ENCODE data around the gene SARM1.

Gene SARM1

GRCh38 chr17:28395426-28395825, 23.9 kb downstream of the SARM1 start:
- H3K36me3 ChIP-seq (ENCODE audit: insufficient read depth, low read length): peaks cover 6% of the 10 kb centered on the region; the same call in 1 of the 2 replicates
- H3K79me2 ChIP-seq (ENCODE audit: control insufficient read depth, insufficient read depth, low read length, unreplicated experiment): no peaks in the 10 kb centered on the region
- peaks cover 19% of the 10 kb centered on the region for H3K4me1 ChIP-seq (ENCODE audit: control insufficient read depth, insufficient read depth, low read length, unreplicated experiment)
- H3K27me3 ChIP-seq (ENCODE audit: insufficient read depth, low read length): no peaks in the 10 kb centered on the region
- no peak overlapping the region for H3K27ac ChIP-seq (ENCODE audit: low read depth, low read length)
- H2AFZ ChIP-seq (ENCODE audit: low read length, unreplicated experiment): no peak overlapping the region
- no peak overlapping the region for H3K4me3 ChIP-seq (ENCODE audit: low read depth, low read length)

GRCh38 chr17:28395968-28396367, 24.5 kb downstream of the SARM1 start:
- peaks cover 2% of the 10 kb centered on the region; the same call in 1 of the 2 replicates for H3K36me3 ChIP-seq (ENCODE audit: insufficient read depth, low read length)
- no peak overlapping the region for H3K27ac ChIP-seq (ENCODE audit: low read depth, low read length)
- no peaks in the 10 kb centered on the region for H3K27me3 ChIP-seq (ENCODE audit: insufficient read depth, low read length)
- no peaks in the 10 kb centered on the region for H3K79me2 ChIP-seq (ENCODE audit: control insufficient read depth, insufficient read depth, low read length, unreplicated experiment)
- H3K4me3 ChIP-seq (ENCODE audit: low read depth, low read length): no peak overlapping the region
- H2AFZ ChIP-seq (ENCODE audit: low read length, unreplicated experiment): no peak overlapping the region
- peaks cover 19% of the 10 kb centered on the region for H3K4me1 ChIP-seq (ENCODE audit: control insufficient read depth, insufficient read depth, low read length, unreplicated experiment)

GRCh38 chr17:28396635-28397239, 25.2 kb downstream of the SARM1 start:
- Histone ChIP-seq H3K36me3 (ENCODE audit: insufficient read depth, low read length) (no peaks in the 10 kb centered on the region), H3K27me3 (ENCODE audit: insufficient read depth, low read length) (no peaks in the 10 kb centered on the region)

GRCh38 chr17:28397275-28397674, 25.8 kb downstream of the SARM1 start:
- Histone ChIP-seq H3K27me3 (ENCODE audit: insufficient read depth, low read length) (no peaks in the 10 kb centered on the region), H2AFZ (ENCODE audit: low read length, unreplicated experiment) (no peak overlapping the region), H3K27ac (ENCODE audit: low read depth, low read length) (no peak overlapping the region), H3K4me3 (ENCODE audit: low read depth, low read length) (no peak overlapping the region), H3K4me1 (ENCODE audit: control insufficient read depth, insufficient read depth, low read length, unreplicated experiment) (peaks cover 19% of the 10 kb centered on the region), H3K79me2 (ENCODE audit: control insufficient read depth, insufficient read depth, low read length, unreplicated experiment) (no peaks in the 10 kb centered on the region), H3K36me3 (ENCODE audit: insufficient read depth, low read length) (no peaks in the 10 kb centered on the region)

More at GRCh38 chr17:28396635-28397239, 25.2 kb downstream of the SARM1 start:
- H3K4me1 ChIP-seq (ENCODE audit: control insufficient read depth, insufficient read depth, low read length, unreplicated experiment): peaks cover 19% of the 10 kb centered on the region
- H3K79me2 ChIP-seq (ENCODE audit: control insufficient read depth, insufficient read depth, low read length, unreplicated experiment): no peaks in the 10 kb centered on the region
- H3K27ac ChIP-seq (ENCODE audit: low read depth, low read length): no peak overlapping the region
- H2AFZ ChIP-seq (ENCODE audit: low read length, unreplicated experiment): no peak overlapping the region
- H3K4me3 ChIP-seq (ENCODE audit: low read depth, low read length): no peak overlapping the region

GRCh38 chr17:28397687-28398279, 26.3 kb downstream of the SARM1 start:
- Histone ChIP-seq H3K36me3 (ENCODE audit: insufficient read depth, low read length) (no peaks in the 10 kb centered on the region), H3K4me1 (ENCODE audit: control insufficient read depth, insufficient read depth, low read length, unreplicated experiment) (peaks cover 19% of the 10 kb centered on the region), H3K79me2 (ENCODE audit: control insufficient read depth, insufficient read depth, low read length, unreplicated experiment) (no peaks in the 10 kb centered on the region), H3K4me3 (ENCODE audit: low read depth, low read length) (no peak overlapping the region), H3K27me3 (ENCODE audit: insufficient read depth, low read length) (no peaks in the 10 kb centered on the region), H2AFZ (ENCODE audit: low read length, unreplicated experiment) (no peak overlapping the region), H3K27ac (ENCODE audit: low read depth, low read length) (no peak overlapping the region)

- Histone ChIP-seq H3K4me3 (ENCODE audit: low read depth, low read length) (no peak overlapping the region), H3K4me1 (ENCODE audit: control insufficient read depth, insufficient read depth, low read length, unreplicated experiment) (peaks cover 19% of the 10 kb centered on the region), H3K36me3 (ENCODE audit: insufficient read depth, low read length) (no peaks in the 10 kb centered on the region), H3K27ac (ENCODE audit: low read depth, low read length) (no peak overlapping the region), H2AFZ (ENCODE audit: low read length, unreplicated experiment) (no peak overlapping the region), H3K79me2 (ENCODE audit: control insufficient read depth, insufficient read depth, low read length, unreplicated experiment) (no peaks in the 10 kb centered on the region), H3K27me3 (ENCODE audit: insufficient read depth, low read length) (no peaks in the 10 kb centered on the region)
Observed at GRCh38 chr17:28398280-28398981, 26.9 kb downstream of the SARM1 start.

GRCh38 chr17:28399808-28400207, 28.3 kb downstream of the SARM1 start:
- H3K36me3 ChIP-seq (ENCODE audit: insufficient read depth, low read length): no peaks in the 10 kb centered on the region
- H3K27me3 ChIP-seq (ENCODE audit: insufficient read depth, low read length): no peaks in the 10 kb centered on the region
- peaks cover 16% of the 10 kb centered on the region for H3K4me1 ChIP-seq (ENCODE audit: control insufficient read depth, insufficient read depth, low read length, unreplicated experiment)
- H3K4me3 ChIP-seq (ENCODE audit: low read depth, low read length): no peak overlapping the region
- H3K27ac ChIP-seq (ENCODE audit: low read depth, low read length): no peak overlapping the region
- no peaks in the 10 kb centered on the region for H3K79me2 ChIP-seq (ENCODE audit: control insufficient read depth, insufficient read depth, low read length, unreplicated experiment)
- H2AFZ ChIP-seq (ENCODE audit: low read length, unreplicated experiment): no peak overlapping the region

- no peak overlapping the region for H3K4me3 ChIP-seq (ENCODE audit: low read depth, low read length)
- peaks cover 19% of the 10 kb centered on the region for H3K4me1 ChIP-seq (ENCODE audit: control insufficient read depth, insufficient read depth, low read length, unreplicated experiment)
- H3K27me3 ChIP-seq (ENCODE audit: insufficient read depth, low read length): no peaks in the 10 kb centered on the region
- no peak overlapping the region for H3K27ac ChIP-seq (ENCODE audit: low read depth, low read length)
- no peaks in the 10 kb centered on the region for H3K79me2 ChIP-seq (ENCODE audit: control insufficient read depth, insufficient read depth, low read length, unreplicated experiment)
- no peak overlapping the region for H2AFZ ChIP-seq (ENCODE audit: low read length, unreplicated experiment)
- H3K36me3 ChIP-seq (ENCODE audit: insufficient read depth, low read length): no peaks in the 10 kb centered on the region
Observed at GRCh38 chr17:28402224-28402630, 30.7 kb downstream of the SARM1 start.

GRCh38 chr17:28402844-28403243, 31.4 kb downstream of the SARM1 start:
- Histone ChIP-seq H3K36me3 (ENCODE audit: insufficient read depth, low read length) (no peaks in the 10 kb centered on the region), H3K4me3 (ENCODE audit: low read depth, low read length) (no peak overlapping the region), H3K79me2 (ENCODE audit: control insufficient read depth, insufficient read depth, low read length, unreplicated experiment) (no peaks in the 10 kb centered on the region), H3K27me3 (ENCODE audit: insufficient read depth, low read length) (no peaks in the 10 kb centered on the region), H3K27ac (ENCODE audit: low read depth, low read length) (no peak overlapping the region), H2AFZ (ENCODE audit: low read length, unreplicated experiment) (no peak overlapping the region), H3K4me1 (ENCODE audit: control insufficient read depth, insufficient read depth, low read length, unreplicated experiment) (peaks cover 19% of the 10 kb centered on the region)

GRCh38 chr17:28404007-28404406, 32.5 kb downstream of the SARM1 start:
- no peak overlapping the region for H2AFZ ChIP-seq (ENCODE audit: low read length, unreplicated experiment)
- no peak overlapping the region for H3K27ac ChIP-seq (ENCODE audit: low read depth, low read length)
- no peaks in the 10 kb centered on the region for H3K36me3 ChIP-seq (ENCODE audit: insufficient read depth, low read length)
- no peak overlapping the region; the same call in 1 of the 2 replicates for H3K4me3 ChIP-seq (ENCODE audit: low read depth, low read length)
- H3K4me1 ChIP-seq (ENCODE audit: control insufficient read depth, insufficient read depth, low read length, unreplicated experiment): peaks cover 9% of the 10 kb centered on the region
- no peaks in the 10 kb centered on the region for H3K79me2 ChIP-seq (ENCODE audit: control insufficient read depth, insufficient read depth, low read length, unreplicated experiment)
- no peaks in the 10 kb centered on the region for H3K27me3 ChIP-seq (ENCODE audit: insufficient read depth, low read length)

GRCh38 chr17:28404461-28404811, 32.9 kb downstream of the SARM1 start:
- peaks cover 7% of the 10 kb centered on the region for H3K4me1 ChIP-seq (ENCODE audit: control insufficient read depth, insufficient read depth, low read length, unreplicated experiment)
- peak overlapping the region; percentile 87; the same call in 1 of the 2 replicates for H3K4me3 ChIP-seq (ENCODE audit: low read depth, low read length)
- H3K79me2 ChIP-seq (ENCODE audit: control insufficient read depth, insufficient read depth, low read length, unreplicated experiment): no peaks in the 10 kb centered on the region
- H3K27me3 ChIP-seq (ENCODE audit: insufficient read depth, low read length): no peaks in the 10 kb centered on the region
- H3K36me3 ChIP-seq (ENCODE audit: insufficient read depth, low read length): no peaks in the 10 kb centered on the region
- H2AFZ ChIP-seq (ENCODE audit: low read length, unreplicated experiment): no peak overlapping the region
- no peak overlapping the region for H3K27ac ChIP-seq (ENCODE audit: low read depth, low read length)
